SK-N-MC (cell line): ENCODE data around the gene ATG5.

ENCODE experiments used
- EZH2 ChIP-seq: fragments of 200-600 bp; sonication (generic); IDR thresholded peaks from one replicate; pipeline ENCODE4 v1.6.1; 2017; ENCODE audit warnings: antibody characterized with exemption
- POLR2AphosphoS5 ChIP-seq: IDR thresholded peaks from 2 replicates; pipeline ENCODE4 v1.6.1; 2012; ENCODE audit warnings: mild to moderate bottlenecking, low read depth, low read length, borderline replicate concordance

GRCh38 chr6:106136845-106137244, 188.7 kb downstream of the ATG5 start:
- TF ChIP-seq EZH2: no peak
- TF ChIP-seq POLR2AphosphoS5: no peak
